ENCODE data around the gene EFEMP1.
A peak's percentile ranks its signal among the peaks of the same experiment; 100 is the strongest.

GRCh38 chr2:55887351-55887750 is 36.2 kb downstream of the EFEMP1 start:
- TF ChIP-seq CTCF (IDR thresholded peaks at IDR 0.05) (peak in 1 of 6 experiments; percentile 7), POLR2A (IDR thresholded peaks at IDR 0.05) (no peak)

All from thyroid gland (tissue), 4 donors.